Hepatic stellate cell (primary cell): ENCODE measurements around the gene PRDM16.
A peak's percentile ranks its signal among the peaks of the same experiment; 100 is the strongest.

Experiments used
- DNase-seq: peaks from one replicate; pipeline ENCODE4 v3.0.0; 2011; ENCODE audit warnings: low spot score

Gene PRDM16

GRCh38 chr1:3306583-3307291 lies 237.7 kb downstream of the PRDM16 start:
- DNase-seq = peak; percentile 41

GRCh38 chr1:3307359-3307758 lies 238.4 kb downstream of the PRDM16 start:
- DNase-seq = no peak

GRCh38 chr1:3308053-3308452 lies 239.1 kb downstream of the PRDM16 start:
- DNase-seq = no peak

- no peak for DNase-seq
These were observed 241.9 kb downstream of the PRDM16 start for GRCh38 chr1:3310718-3311400.

- no peak for DNase-seq
These were observed 242.7 kb downstream of the PRDM16 start for GRCh38 chr1:3311711-3312110.

GRCh38 chr1:3312310-3312897 lies 243.4 kb downstream of the PRDM16 start:
- no peak for DNase-seq

GRCh38 chr1:3312898-3313575 lies 244.0 kb downstream of the PRDM16 start:
- DNase-seq = peak; percentile 98

GRCh38 chr1:3313576-3313950 lies 244.6 kb downstream of the PRDM16 start:
- peak; percentile 90 for DNase-seq

GRCh38 chr1:3314491-3315381 lies 245.7 kb downstream of the PRDM16 start:
- peak; percentile 58 for DNase-seq

GRCh38 chr1:3315399-3316339 lies 246.7 kb downstream of the PRDM16 start:
- DNase-seq = no peak

- DNase-seq = no peak
These were observed 247.4 kb downstream of the PRDM16 start for GRCh38 chr1:3316340-3316943.

- DNase-seq = no peak
These were observed 248.5 kb downstream of the PRDM16 start for GRCh38 chr1:3317456-3317855.

GRCh38 chr1:3318329-3318728 lies 249.3 kb downstream of the PRDM16 start:
- no peak for DNase-seq

GRCh38 chr1:3319874-3320245 lies 250.9 kb downstream of the PRDM16 start:
- DNase-seq = peak; percentile 81

GRCh38 chr1:3320246-3321152 lies 251.5 kb downstream of the PRDM16 start:
- DNase-seq = peak; percentile 35

- DNase-seq = no peak
These were observed 252.8 kb downstream of the PRDM16 start for GRCh38 chr1:3321559-3322449.

GRCh38 chr1:3322450-3323020 lies 253.5 kb downstream of the PRDM16 start:
- no peak for DNase-seq
